ENCODE measurements around the gene HTR3B.

HTR3B gene

DNA sequence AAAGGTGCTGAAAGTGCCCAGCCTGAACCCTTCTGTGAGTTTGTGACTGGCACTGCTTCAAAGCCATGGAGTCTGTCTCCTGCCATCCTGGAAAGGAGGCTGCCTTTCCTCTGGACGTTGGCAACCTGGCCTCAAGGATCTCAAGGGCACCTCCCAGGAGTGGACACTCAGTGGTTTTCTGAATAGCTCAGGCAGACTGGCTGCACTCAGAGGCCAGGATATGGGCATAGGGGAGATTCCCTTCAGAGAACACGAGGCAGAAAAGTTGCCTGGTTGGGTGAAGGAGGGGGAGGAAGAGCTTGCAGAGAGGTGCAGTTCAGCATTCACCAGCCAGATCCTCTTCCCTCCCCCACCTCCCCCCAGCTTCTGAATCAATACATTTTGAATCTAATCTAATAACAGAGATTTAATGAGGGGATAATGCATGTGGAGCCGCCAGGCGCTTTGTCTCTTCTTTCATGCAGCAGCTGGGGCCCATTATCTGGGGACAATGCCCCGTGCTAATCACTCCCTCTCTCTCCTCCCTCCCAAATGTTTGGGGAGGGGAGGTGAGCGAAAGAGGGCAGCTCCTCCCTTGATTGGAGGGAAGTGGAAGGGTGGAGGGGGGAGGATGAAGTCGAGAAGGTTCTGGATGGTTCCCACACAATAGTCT, 88.0 kb downstream of the HTR3B start:
- peak; percentile 73 for DNase-seq

DNA sequence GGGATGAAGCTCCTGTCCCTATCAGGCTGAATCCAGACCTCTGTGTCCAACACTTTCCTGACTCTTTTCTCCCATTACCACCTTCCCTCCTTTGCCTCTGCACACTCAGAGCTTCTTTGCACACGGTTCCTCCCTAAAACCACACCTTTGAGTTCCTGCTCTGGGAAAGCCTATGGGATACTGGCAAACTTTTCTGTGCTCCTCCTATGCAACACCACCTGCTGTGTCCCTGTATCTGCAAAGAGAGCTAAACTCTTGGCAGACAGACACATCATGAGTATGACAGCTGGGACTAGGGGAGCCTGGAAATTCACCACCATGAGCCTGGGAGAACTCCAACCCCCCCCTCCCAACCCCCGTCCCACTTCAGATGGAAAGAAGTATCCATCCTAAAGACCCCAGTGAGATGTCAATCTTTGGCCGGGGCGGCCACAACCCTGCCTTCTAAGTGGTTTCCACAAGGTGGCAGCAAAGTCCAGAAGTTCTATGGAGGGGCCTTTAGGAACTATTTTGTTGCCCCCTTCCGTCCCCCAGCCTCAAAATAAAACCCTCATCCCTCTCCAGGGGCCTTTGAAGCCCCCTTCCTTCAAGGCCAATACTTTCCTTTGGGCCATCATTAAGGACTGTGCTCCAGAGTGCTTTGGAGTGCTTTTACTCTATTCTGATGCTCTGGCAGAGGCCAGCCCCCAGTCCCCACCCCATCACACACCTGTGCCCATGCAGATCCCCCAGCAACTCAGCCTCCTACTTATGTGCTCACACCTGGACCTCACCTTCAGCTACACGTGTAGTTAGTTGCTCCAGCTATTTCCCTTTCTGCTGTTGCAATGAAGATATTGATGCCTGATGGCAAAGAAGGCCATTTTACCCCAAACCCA, 89.7 kb downstream of the HTR3B start:
- DNase-seq: peak; percentile 19
